CD4-positive, alpha-beta T cell treated with Interleukin-15 for 1 hour (primary cell): ENCODE measurements around the gene NPSR1.

Experiments used
- DNase-seq: peaks from one replicate; pipeline ENCODE4 v3.0.0-alpha.2; 2020

Gene NPSR1

GRCh38 chr7:34723338-34723737 is 65.3 kb downstream of the NPSR1 start:
- no peak for DNase-seq

DNA sequence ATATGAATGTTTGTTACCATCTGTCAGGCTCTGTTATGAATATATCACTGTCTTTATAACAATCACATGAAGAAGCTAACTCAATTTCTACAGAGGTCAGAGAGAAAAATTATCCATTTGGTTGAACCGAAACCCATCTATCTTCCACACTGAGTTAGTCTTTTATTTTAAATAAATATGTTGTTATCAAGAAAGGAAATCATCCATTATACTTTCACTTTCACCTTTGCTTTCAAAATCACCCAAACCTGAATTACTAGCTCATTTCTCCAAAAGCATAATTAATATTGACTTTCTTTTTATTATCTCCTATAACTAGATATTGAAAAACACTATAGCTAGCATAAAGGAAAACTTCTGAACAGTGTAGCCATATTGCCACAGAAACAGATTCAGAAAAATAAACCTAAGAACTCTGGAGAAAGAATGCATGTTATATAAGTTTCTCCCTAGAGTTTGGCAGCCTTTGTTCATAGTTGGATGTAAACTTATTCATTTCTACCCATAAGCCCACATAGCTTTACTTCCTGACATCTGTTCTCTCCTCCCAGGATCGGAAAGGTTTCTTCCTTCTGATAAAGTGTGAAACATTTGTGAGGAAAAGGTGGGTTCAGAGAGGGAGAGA is 66.0 kb downstream of the NPSR1 start:
- DNase-seq, result no peak

GRCh38 chr7:34726221-34726620 is 68.2 kb downstream of the NPSR1 start:
- DNase-seq, result no peak

DNA sequence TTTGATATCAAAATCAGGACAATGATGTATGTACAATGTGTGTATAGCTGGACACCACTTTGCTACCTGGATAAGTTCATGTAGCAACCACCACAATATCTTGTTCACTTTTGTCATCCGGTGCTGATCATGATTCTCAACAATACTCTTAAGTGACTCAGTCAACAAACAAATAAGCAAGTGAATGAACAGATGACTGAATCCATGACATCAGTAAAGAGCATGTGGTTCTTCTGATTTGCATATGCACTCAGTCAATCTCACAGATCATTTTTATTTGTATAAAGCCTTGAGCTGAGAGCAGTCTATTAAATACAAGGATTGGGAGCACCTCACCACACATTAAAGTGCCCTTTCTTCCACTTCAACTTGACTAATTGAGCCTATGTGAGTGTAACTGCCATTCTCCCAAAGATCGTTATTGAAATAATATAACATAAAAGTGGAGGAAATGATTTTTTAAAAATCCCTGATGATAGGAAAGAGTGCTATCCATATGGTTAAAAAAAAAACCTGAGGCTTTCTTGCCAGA is 69.5 kb downstream of the NPSR1 start:
- DNase-seq, result no peak

DNA sequence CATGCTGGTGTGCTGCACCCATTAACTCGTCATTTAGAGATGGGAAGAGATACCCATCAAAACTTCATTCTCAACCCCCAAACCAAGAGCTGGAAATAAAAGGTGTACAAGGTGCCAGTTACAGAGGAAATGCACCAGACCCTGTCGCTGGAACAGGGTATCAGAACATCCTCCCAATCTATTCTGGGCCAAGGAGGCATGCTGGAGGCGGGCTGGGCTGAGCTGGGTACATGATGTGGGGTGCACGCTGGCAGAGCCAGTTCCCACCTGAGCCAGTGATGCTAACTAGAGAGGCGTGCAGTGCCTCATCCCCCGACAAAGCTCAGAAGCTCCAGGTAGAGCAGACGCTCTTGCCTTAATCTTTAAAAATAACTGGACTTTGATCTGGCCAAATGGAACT is 70.1 kb downstream of the NPSR1 start:
- DNase-seq, result no peak

DNA sequence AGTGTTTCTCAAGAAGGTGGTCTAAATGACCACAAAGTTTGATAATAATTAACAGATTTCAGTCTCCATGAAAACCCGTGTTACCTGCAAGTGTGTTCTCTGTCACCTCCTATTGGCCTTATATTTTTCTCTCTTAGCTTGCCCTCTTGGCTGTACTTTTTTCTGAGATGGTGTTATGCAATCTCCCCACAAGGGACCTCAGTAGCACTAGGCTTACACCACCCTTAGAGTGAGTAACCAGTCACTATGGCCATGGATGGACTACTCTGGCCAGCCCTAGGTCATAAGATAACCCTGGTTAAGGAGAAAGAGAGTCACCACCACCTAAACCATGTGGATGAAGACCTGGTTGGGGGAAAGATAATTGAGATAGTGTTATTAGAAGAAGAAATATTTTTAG is 76.8 kb downstream of the NPSR1 start:
- no peak for DNase-seq

DNA sequence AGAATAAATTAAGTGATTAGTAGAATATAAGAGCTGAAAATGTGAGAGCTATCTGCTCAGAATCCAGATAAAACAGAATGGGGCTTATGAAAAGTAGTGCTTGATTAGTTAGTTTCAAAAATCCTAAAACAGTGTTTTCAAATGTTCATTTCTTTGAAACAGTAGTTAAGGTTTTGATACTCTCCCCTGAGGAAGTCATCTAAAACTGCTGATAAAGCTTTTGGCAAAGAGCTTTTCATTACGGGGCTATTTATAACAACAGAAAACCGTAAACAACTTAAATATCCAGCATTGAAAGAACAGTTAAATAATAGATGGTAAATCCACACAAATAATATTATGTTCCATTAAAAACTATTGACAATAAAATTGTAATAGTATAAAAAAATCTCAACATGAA is 77.5 kb downstream of the NPSR1 start:
- DNase-seq, result no peak

DNA sequence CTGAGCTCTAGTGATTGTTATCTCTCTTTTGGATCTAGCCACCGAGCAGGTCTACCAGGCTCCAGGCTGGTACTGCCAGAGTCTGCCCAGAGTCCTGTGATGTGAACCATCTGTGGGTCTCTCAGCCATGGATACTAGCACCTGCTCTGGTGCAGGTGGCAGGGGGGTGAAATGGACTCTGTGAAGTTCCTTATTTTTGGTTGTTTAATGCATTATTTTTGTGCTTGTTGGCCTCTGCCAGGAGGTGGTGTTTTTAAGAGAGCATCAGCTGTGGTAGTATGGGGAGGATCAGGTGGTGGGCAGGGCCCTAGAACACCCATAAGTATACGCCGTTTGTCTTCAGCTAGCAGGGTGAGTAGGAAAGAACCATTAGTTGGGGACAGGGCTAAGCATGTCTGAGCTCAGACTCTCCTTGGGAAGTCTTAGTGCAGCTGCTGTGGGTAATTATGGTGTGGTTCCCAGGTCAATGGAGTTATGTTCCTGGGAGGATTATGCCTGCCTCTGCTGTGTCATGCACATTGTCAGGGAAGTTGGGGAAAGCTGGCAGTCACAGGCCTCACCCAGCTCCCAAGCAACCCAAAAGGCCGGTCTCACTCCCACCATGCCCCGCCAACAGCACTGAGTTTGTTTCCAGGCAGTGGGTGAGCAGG is 81.8 kb downstream of the NPSR1 start:
- no peak for DNase-seq

GRCh38 chr7:34740840-34741239 is 82.8 kb downstream of the NPSR1 start:
- DNase-seq, result no peak

- DNase-seq, result no peak
Measured at GRCh38 chr7:34747176-34747781, 89.3 kb downstream of the NPSR1 start.

- DNase-seq, result no peak
Measured at GRCh38 chr7:34747867-34748727, 90.1 kb downstream of the NPSR1 start.

GRCh38 chr7:34748728-34749089 is 90.7 kb downstream of the NPSR1 start:
- DNase-seq, result no peak

GRCh38 chr7:34749446-34749845 is 91.4 kb downstream of the NPSR1 start:
- no peak for DNase-seq

DNA sequence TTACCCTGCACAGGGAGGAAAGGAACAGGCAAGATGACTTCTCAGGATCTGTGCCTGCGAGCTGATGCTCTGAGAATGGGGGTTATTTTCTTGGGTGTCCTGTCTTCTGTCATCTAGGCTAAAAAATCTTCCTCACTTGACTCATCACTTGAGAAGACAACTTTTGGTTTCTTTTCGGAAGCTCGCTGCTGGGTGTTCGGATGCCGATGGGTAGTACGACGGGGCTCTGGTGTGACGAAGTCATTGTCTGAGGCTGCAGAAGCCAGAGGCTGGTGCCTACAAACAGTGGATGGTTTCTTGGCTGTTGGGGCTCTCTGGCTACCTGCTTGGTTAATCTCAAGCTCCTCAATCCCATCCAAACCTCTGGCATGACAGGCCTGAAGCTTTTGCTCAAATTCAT is 92.2 kb downstream of the NPSR1 start:
- no peak for DNase-seq

DNA sequence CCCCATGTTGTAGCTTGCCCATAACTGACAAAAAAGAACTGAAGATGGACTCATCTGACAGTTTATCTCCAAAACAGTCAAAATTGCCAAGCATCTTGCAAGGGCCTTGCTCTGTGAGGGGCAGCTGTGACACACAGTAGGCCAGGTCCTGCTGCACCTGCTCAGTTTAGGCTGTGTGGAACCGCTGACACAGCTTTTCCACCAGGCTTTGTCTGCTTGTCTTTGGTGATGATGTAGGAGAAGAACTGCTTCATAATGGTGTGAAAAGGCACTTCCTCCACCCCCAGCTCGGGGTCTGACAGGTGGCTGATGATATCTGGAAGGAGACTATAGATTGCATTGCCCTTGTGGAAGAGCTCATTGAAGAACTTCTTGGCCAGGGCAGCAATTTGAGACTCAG is 92.6 kb downstream of the NPSR1 start:
- no peak for DNase-seq

DNA sequence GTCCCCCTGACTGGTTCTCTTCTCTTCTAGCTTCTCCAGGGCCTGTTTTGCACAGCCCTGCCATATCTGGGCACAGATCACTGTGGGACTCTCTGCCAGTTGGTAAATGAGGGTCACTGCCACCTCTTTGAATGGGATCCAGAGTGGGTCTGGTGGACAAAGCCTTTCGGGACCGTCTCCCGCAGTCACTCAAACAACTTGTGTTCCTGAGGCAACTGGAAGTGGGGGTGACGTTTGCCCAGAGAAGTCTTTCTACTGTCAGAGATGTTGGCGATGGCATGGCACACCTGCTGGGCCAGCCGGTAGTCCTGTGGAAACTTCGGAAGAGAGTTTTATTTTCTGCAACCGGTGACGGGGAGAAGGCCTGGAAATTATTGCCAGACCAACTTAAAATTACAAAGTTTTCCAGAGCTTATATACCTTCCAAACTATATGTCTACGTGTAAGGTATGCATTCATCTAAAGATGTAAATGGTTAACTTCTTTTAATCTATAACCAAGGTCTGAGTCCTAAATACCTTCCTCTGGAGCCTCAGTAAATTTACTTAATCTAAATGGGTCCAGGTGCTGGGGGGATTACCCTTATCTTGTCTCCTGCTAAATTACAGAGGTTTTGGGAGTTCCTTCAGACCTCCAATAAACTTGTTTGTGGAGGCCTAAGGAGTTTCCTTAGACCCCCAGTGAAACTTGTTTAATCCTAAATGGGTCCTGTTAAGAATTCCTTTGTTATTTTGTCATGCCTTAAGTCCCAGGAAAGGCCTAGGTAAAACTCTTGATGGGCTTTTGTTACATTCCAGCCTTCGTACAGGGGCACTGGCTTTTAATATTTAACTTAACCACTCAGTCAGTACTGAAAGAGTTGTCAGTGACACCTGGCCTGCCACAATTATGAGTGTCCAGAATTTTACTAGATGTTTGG is 94.0 kb downstream of the NPSR1 start:
- no peak for DNase-seq

DNA sequence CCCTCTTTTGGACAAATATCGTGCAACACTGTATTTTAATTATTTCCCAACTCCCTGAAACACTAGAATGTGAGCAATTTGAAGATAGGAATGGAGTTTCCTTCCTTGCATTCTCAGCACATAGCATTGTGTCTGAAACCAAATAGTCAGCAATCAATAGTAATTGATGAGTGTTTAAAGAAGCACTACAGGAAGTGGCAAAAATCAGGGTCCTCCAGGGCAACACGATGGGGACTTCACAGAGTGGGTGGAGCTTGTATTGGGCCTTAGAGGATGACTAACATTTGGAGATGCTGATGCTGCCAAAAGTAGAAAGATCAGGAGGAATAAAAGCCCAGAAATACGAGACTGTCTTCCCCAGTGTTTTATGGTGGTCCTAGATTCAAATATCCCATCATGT is 94.9 kb downstream of the NPSR1 start:
- DNase-seq, result no peak

DNA sequence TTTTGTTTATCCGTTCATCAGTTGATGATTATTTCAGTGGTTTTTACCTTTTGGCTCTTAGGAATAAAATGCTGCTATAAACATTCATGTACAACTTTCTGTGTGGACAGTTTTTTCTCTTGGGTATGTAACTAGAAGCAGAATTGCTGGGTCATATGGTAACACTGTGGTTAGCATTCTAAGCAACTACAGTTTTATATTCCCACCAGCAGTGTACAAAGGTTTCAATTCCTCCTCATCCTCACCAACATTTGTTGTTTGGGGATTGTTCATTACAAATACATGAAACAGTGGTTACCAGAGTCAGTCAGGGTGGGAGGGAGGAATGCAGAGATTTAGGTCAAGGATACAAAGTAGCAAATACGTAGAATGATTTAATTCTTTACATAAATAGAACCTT is 97.0 kb downstream of the NPSR1 start:
- DNase-seq, result no peak

DNA sequence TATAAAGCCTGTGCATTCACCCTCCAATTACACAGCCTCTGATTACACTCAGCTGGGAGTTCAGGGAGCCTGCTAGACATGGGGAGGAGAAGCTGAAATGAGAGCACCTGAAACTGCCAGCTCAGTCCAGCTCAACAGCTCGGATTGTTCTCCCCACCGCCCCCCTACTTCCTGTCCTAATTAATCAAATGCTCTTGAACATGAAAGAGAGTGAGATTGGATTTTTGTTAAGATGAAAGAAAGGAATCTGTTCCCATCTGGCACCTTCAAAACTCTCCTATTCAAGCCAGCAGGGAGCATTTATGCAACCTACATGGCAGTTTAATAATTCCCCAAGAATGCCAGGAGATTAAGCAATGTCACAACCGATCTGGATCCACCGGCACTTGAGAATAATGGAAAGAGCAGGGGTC is 98.0 kb downstream of the NPSR1 start:
- no peak for DNase-seq

DNA sequence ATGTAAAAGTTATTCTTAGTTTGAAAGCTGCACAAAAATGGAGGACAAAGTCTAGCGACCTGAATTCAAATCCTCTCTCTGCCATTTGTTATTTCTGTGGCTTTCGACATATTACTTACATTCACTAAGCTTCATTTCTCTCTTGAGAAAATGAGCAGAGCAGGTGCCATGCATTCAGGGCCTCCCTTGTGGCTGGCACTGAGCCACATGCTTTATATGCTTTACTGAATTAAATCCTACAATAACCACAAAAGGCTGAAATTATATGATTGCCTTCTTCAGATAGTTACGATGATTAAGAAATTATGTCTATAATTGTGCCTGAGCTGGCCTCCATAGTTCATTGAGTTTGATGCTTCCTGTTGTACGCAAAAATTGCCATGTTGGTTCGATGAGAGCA is 98.7 kb downstream of the NPSR1 start:
- no peak for DNase-seq

- no peak for DNase-seq
Measured at GRCh38 chr7:34757570-34758110, 99.6 kb downstream of the NPSR1 start.

GRCh38 chr7:34758111-34758601 is 100.1 kb downstream of the NPSR1 start:
- DNase-seq, result no peak
